Measurements from ENCODE around the gene UGT1A3. TPM values are rescaled to one million over a fixed set of nuclear protein-coding genes. Genes with fewer than 3 reads are reported as not detected.

Gene UGT1A3
- total and polyA plus RNA-seq, 8 donors: 1.3 to 10.7 (median 7.8) TPM; not detected in 4

DNA sequence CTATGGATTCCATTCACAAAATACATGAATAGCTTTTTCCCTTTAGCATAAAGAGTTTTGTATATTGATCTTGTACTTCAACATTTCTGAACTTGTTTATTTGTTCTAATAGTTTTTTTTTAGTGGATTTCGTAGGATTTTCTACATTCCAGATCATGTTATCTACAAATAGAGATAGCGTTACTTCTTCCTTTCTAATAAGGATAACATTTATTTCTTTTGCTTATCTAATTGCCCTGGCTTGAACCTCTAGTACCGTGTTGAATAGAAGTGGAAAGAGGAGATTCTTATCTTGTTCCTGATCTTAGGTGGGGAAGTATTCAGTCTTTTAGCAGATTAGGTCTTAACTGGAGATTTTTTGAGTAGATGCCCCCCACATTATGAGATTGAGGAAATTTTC lies 26.6 kb upstream of the UGT1A3 start:
- no peaks in the 10 kb centered on the region for H3K9me3 ChIP-seq
- intact Hi-C loops (cut with DNase I; ENCODE audit: low total_unique reads): no loop called here
- no peak overlapping the region for H3K4me3 ChIP-seq
- TF ChIP-seq, protein P1, sequence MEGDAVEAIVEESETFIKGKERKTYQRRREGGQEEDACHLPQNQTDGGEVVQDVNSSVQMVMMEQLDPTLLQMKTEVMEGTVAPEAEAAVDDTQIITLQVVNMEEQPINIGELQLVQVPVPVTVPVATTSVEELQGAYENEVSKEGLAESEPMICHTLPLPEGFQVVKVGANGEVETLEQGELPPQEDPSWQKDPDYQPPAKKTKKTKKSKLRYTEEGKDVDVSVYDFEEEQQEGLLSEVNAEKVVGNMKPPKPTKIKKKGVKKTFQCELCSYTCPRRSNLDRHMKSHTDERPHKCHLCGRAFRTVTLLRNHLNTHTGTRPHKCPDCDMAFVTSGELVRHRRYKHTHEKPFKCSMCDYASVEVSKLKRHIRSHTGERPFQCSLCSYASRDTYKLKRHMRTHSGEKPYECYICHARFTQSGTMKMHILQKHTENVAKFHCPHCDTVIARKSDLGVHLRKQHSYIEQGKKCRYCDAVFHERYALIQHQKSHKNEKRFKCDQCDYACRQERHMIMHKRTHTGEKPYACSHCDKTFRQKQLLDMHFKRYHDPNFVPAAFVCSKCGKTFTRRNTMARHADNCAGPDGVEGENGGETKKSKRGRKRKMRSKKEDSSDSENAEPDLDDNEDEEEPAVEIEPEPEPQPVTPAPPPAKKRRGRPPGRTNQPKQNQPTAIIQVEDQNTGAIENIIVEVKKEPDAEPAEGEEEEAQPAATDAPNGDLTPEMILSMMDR (IDR thresholded peaks at IDR 0.05): no peak
- no peak for TF ChIP-seq EP300 (IDR thresholded peaks at IDR 0.05)
- no peak for TF ChIP-seq POLR2A (IDR thresholded peaks at IDR 0.05)
- no peak for TF ChIP-seq POLR2AphosphoS5 (IDR thresholded peaks at IDR 0.05)
- no peak for DNase-seq
- no peaks in the 10 kb centered on the region for H3K27me3 ChIP-seq
- peaks cover 3 to 19% (median 11%) of the 10 kb centered on the region in 4 donors for H3K4me1 ChIP-seq
- 22 to 33% (median 29%) methylated on average over 3 of the region's 3 CpGs for WGBS, 5 donors
- H3K36me3 ChIP-seq: no peaks in the 10 kb centered on the region
- H3K27ac ChIP-seq: no peak overlapping the region

DNA sequence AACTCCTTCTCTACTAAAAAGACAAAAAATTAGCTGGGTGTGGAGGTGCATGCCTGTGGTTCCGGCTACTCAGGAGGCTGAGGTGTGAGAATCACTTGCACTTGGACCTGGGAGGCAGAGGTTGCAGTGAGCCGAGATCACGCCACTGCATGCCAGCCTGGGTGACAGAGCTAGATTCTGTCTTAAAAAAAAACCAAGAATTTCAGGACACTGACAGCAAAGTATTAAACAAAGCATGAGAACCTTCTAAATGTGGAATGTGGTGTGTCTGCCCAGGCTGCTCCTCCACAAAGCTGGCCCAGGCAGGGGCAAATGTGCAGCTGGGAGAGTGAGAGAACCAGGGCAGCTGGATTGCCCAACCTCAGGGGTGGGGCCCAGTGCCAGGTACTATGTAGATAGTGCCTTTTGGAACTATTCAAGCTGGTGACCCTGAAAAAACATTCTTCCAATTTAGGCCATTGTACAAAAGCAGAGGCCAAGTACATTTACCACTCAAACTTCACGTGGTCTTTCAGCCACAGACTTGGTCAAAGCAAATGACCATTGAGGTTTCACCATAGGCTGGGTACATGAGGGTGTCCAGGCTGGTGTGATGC lies 22.8 kb upstream of the UGT1A3 start:
- Histone ChIP-seq H3K27ac (peak overlapping the region; percentile 45 to 74 (median 71)), H3K36me3 (no peaks in the 10 kb centered on the region), H3K9me3 (no peaks in the 10 kb centered on the region), H3K4me1 (peaks cover 6 to 37% (median 8%) of the 10 kb centered on the region in 4 donors), H3K27me3 (no peaks in the 10 kb centered on the region), H3K4me3 (no peak overlapping the region)
- WGBS, 5 donors: 29 to 63% (median 42%) methylated on average over 4 of the region's 4 CpGs
- peak; percentile 10 to 91 for DNase-seq
- peak in 2 of 3 donors; percentile 38 to 61 for TF ChIP-seq POLR2AphosphoS5 (IDR thresholded peaks at IDR 0.05)
- TF ChIP-seq EP300 (IDR thresholded peaks at IDR 0.05): no peak
- intact Hi-C loops (cut with DNase I; ENCODE audit: low total_unique reads): no loop called here

DNA sequence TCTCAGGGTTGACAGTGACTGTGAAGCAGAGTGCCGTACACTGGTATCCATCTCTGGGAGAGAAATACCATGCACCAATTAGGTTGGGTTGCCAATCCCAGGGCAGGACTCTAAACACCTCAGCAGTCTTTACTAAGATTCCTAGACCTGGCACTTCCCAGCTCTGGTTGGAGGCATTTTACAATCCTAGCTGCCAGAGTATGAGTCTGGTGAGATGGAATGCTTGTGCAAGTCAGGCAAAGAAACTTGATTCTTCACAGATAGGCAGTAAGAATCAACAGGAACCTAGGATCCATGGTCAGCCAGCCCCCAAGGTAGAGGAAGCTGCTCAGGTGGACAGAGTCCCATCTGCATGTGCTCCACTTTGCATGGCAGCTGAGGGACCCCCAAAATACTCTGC lies 22.1 kb upstream of the UGT1A3 start:
- no peaks in the 10 kb centered on the region for H3K36me3 ChIP-seq
- no peaks in the 10 kb centered on the region for H3K9me3 ChIP-seq
- WGBS, 5 donors: 9 to 100% (median 44%) methylated on average over 1 of the region's 1 CpG
- DNase-seq: no peak
- H3K4me3 ChIP-seq: no peak overlapping the region
- TF ChIP-seq EP300 (IDR thresholded peaks at IDR 0.05): no peak
- no peak for TF ChIP-seq POLR2AphosphoS5 (IDR thresholded peaks at IDR 0.05)
- TF ChIP-seq, protein P1 (IDR thresholded peaks at IDR 0.05): no peak
- peak overlapping the region; percentile 45 to 74 (median 71) for H3K27ac ChIP-seq
- H3K4me1 ChIP-seq: peaks cover 6 to 37% (median 11%) of the 10 kb centered on the region in 4 donors
- intact Hi-C loops (cut with DNase I; ENCODE audit: low total_unique reads): no loop called here
- H3K27me3 ChIP-seq: no peaks in the 10 kb centered on the region

DNA sequence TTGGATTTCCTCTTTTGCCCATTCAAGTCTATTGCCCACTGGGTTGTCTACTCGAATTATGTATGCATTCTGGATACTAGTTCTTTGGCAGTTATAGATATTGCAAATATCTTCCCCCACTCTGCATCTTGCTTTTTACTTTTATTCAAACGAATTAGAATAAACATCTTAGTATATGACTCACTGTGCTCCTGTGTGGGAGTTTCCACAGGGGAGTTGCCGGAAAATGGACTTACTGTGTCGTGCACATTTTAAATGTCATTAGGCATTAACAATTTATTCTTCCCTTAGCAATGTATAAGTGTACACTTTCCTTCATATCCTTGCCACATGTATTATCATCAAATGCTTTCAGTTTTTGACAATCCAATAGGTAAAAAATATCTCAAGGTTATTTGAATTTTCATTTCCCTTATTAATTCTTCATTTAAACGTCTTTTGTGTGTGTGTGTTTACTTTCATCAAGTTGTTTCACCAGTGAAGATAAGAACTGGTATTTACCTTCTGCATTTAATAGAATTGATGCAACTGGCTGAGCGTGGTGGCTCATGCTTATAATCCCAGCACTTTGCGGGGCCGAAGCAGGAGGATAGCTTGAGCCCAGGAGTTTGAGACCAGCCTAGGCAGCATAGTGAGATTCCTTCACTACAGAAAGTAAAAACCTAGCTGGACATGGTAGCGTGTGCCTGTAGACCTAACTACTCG lies 20.8 kb upstream of the UGT1A3 start:
- H3K27me3 ChIP-seq: no peaks in the 10 kb centered on the region
- 26 to 46% (median 40%) methylated on average over 10 of the region's 10 CpGs for WGBS, 5 donors
- no peak overlapping the region for H3K4me3 ChIP-seq
- H3K4me1 ChIP-seq: peaks cover 6 to 26% (median 11%) of the 10 kb centered on the region in 4 donors
- H3K36me3 ChIP-seq: no peaks in the 10 kb centered on the region
- intact Hi-C loops (cut with DNase I; ENCODE audit: low total_unique reads): no loop called here
- TF ChIP-seq POLR2A (IDR thresholded peaks at IDR 0.05): no peak
- peak in 1 of 3 donors; percentile 26 for TF ChIP-seq POLR2AphosphoS5 (IDR thresholded peaks at IDR 0.05)
- TF ChIP-seq, protein P1 (IDR thresholded peaks at IDR 0.05): no peak
- no peak for TF ChIP-seq EP300 (IDR thresholded peaks at IDR 0.05)
- DNase-seq: peak in 1 of 2 donors; percentile 39
- no peaks in the 10 kb centered on the region for H3K9me3 ChIP-seq
- H3K27ac ChIP-seq: peak overlapping the region; percentile 25 to 74 (median 56)
